ENCODE data around the gene HMCN2.
A peak's percentile ranks its signal among the peaks of the same experiment; 100 is the strongest.

HMCN2 gene

GRCh38 chr9:130265431-130266235 is at the start of gene HMCN2:
HMCN2 (plus strand) TSS chr9:130265760; CDS start chr9:130265879, 119 bp downstream.
- DNase-seq (ENCODE audit: low read depth in 2 of 2): no peak

- DNase-seq (ENCODE audit: low read depth in 2 of 2): no peak
These were observed 47.7 kb upstream of the HMCN2 start for GRCh38 chr9:130217838-130218237.

- DNase-seq (ENCODE audit: low read depth in 2 of 2): no peak
These were observed 45.9 kb upstream of the HMCN2 start for GRCh38 chr9:130219661-130220096.

- no peak for DNase-seq (ENCODE audit: low read depth in 2 of 2)
These were observed 45.2 kb upstream of the HMCN2 start for GRCh38 chr9:130220352-130220751.

- no peak for DNase-seq (ENCODE audit: low read depth in 2 of 2)
These were observed 42.7 kb upstream of the HMCN2 start for GRCh38 chr9:130222833-130223232.

GRCh38 chr9:130225071-130225470 is 40.5 kb upstream of the HMCN2 start:
- DNase-seq (ENCODE audit: low read depth in 2 of 2): no peak

GRCh38 chr9:130225586-130225985 is 40.0 kb upstream of the HMCN2 start:
- DNase-seq (ENCODE audit: low read depth in 2 of 2): no peak

- DNase-seq (ENCODE audit: low read depth in 2 of 2): no peak
These were observed 39.4 kb upstream of the HMCN2 start for GRCh38 chr9:130226112-130226511.

GRCh38 chr9:130227833-130228232 is 37.7 kb upstream of the HMCN2 start:
- DNase-seq (ENCODE audit: low read depth in 2 of 2): no peak

- DNase-seq (ENCODE audit: low read depth in 2 of 2): no peak
These were observed 35.8 kb upstream of the HMCN2 start for GRCh38 chr9:130229759-130230158.

- no peak for DNase-seq (ENCODE audit: low read depth in 2 of 2)
These were observed 34.9 kb upstream of the HMCN2 start for GRCh38 chr9:130230631-130231030.

- no peak for DNase-seq (ENCODE audit: low read depth in 2 of 2)
These were observed 32.5 kb upstream of the HMCN2 start for GRCh38 chr9:130232899-130233586.

- no peak for DNase-seq (ENCODE audit: low read depth in 2 of 2)
These were observed 32.0 kb upstream of the HMCN2 start for GRCh38 chr9:130233587-130233945.

GRCh38 chr9:130234340-130235260 is 31.0 kb upstream of the HMCN2 start:
- DNase-seq (ENCODE audit: low read depth in 2 of 2): no peak

- DNase-seq (ENCODE audit: low read depth in 2 of 2): peak; percentile 34 to 41
These were observed 29.8 kb upstream of the HMCN2 start for GRCh38 chr9:130235558-130236435.

GRCh38 chr9:130236436-130236985 is 29.0 kb upstream of the HMCN2 start:
- DNase-seq (ENCODE audit: low read depth in 2 of 2): no peak

GRCh38 chr9:130237076-130237475 is 28.5 kb upstream of the HMCN2 start:
- no peak for DNase-seq (ENCODE audit: low read depth in 2 of 2)

GRCh38 chr9:130237763-130238524 is 27.6 kb upstream of the HMCN2 start:
- no peak for DNase-seq (ENCODE audit: low read depth in 2 of 2)

GRCh38 chr9:130239363-130239695 is 26.2 kb upstream of the HMCN2 start:
- DNase-seq (ENCODE audit: low read depth in 2 of 2): no peak

GRCh38 chr9:130239741-130240241 is 25.8 kb upstream of the HMCN2 start:
- peak; percentile 39 to 40 for DNase-seq (ENCODE audit: low read depth in 2 of 2)

All from stimulated activated CD8-positive, alpha-beta memory T cell treated with anti-CD3 and anti-CD28 coated beads, Interleukin-15, amount 100 ng/mL, for 48 hours (primary cell).